ENCODE data around the gene ADORA3. TPM values are rescaled to one million over a fixed set of nuclear protein-coding genes. Genes with fewer than 3 reads are reported as not detected.

Gene ADORA3
- total RNA-seq, 4 donors from 2014 or later: 5.3 to 17.5 (median 9.9) TPM

DNA sequence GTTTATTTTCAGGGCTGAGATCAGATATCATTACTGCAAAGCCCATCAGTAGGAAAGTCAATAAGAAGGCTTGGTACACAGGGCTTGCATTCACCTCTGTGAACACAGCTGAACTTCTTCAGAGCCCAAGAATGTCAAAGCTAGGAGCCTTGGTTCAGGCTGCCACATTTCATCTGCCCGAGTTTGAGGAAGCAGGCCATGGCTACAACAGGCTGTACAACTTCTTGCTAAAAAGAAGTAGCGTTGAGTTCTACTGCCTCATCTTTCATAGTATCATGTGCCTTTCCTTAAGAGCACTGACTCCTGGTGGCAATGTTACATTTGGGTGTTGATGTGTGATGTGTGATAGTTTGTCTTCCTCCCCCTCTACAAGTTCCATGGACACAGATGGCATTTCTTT, 19.6 kb downstream of the ADORA3 start:
- Histone ChIP-seq H3K36me3 (no peaks in the 10 kb centered on the region), H3K27ac (no peak overlapping the region), H3K9me3 (no peaks in the 10 kb centered on the region), H3K4me1 (peaks cover 0 to 13% (median 0%) of the 10 kb centered on the region in 4 donors), H3K4me3 (no peak overlapping the region), H3K27me3 (no peaks in the 10 kb centered on the region)
- no peak for DNase-seq (ENCODE audit: low spot score in 2 of 2)
- TF ChIP-seq POLR2A (IDR thresholded peaks at IDR 0.05) (no peak), EP300 (IDR thresholded peaks at IDR 0.05) (no peak), CTCF (IDR thresholded peaks at IDR 0.05) (no peak)
- WGBS, 2 donors: 76 to 93% methylated on average over 2 of the region's 2 CpGs

- Histone ChIP-seq H3K9me3 (no peaks in the 10 kb centered on the region), H3K36me3 (peaks cover 0 to 2% (median 0%) of the 10 kb centered on the region in 3 donors), H3K27me3 (no peaks in the 10 kb centered on the region), H3K4me1 (peaks cover 0 to 13% (median 0%) of the 10 kb centered on the region in 4 donors), H3K27ac (no peak overlapping the region), H3K4me3 (no peak overlapping the region)
- TF ChIP-seq EP300 (IDR thresholded peaks at IDR 0.05) (no peak), POLR2A (IDR thresholded peaks at IDR 0.05) (no peak), CTCF (IDR thresholded peaks at IDR 0.05) (no peak)
- 68 to 73% methylated on average over 3 of the region's 3 CpGs for WGBS, 2 donors
- DNase-seq (ENCODE audit: low spot score in 2 of 2): no peak
These were observed 20.3 kb downstream of the ADORA3 start for GRCh38 chr1:111483166-111483565.

DNA sequence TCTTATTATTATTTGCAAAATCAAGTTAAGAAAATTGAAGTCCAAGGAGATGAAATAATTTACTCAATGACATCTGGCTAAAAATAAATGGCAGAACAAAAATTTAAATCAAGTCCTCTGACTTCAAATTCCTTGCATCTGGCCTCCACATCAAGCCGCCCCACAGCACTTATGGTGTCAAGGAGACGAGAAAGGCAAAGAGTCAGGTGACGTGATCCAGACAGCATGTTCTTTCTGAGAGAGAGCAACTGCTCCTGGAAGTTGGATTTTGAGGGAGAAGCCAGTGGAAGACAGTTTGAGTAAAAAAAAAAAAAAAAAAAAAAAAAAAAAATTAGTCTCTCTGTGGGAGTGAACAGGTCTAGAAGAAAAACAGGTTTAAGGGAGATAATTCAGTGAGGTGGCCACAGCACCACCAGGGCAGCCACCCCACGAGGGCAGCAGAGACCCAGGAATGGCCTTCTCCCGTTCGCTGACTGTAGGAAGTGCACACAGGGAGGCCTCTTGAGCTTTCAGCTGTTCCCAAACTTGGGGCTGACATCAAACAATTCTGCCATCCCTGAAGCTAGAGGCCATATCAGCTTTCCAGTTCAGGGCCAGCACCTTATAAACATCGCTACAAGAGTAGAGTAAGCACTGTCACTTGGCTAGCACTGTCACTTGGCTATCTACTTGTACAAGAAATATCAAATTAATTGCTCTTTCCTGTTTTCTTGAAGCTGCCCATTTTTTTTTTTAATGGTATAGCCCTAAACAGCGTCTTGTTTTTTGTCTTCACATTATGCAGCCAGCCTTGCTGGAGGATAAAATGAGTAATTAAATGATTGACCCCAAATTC, 21.8 kb downstream of the ADORA3 start:
- Histone ChIP-seq H3K36me3 (peaks cover 0 to 15% (median 0%) of the 10 kb centered on the region in 3 donors), H3K4me1 (peaks cover 0 to 14% (median 4%) of the 10 kb centered on the region in 4 donors), H3K9me3 (no peaks in the 10 kb centered on the region), H3K4me3 (no peak overlapping the region), H3K27ac (no peak overlapping the region), H3K27me3 (no peaks in the 10 kb centered on the region)
- peak; percentile 57 to 79 for DNase-seq (ENCODE audit: low spot score in 2 of 2)
- 32 to 47% methylated on average over 8 of the region's 8 CpGs for WGBS, 2 donors
- TF ChIP-seq POLR2A (IDR thresholded peaks at IDR 0.05) (no peak), EP300 (IDR thresholded peaks at IDR 0.05) (peak in 1 of 2 donors; percentile 42), CTCF (IDR thresholded peaks at IDR 0.05) (peak; percentile 68 to 88 (median 69))

DNA sequence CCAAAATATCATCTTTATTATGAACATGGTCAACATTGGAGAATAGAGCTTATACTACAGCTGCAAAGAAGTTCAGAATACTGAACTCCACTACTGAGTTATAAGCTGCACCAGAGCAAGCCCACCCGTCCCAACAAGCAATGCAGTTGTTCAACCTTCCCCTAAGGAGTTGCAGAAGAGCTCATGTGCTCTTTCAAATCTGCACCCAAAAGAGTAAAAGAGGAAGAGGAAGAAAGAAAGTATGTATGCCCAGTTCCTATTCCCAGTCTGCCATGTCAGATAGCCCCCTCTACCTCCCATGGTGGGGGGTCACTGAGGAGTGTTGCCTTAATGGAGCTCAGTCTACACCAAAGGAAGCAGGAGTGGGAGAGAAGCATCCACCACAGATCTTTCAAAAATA, 22.8 kb downstream of the ADORA3 start:
- DNase-seq (ENCODE audit: low spot score in 2 of 2): no peak
- no peak overlapping the region for H3K27ac ChIP-seq
- TF ChIP-seq POLR2A (IDR thresholded peaks at IDR 0.05) (no peak), EP300 (IDR thresholded peaks at IDR 0.05) (no peak), CTCF (IDR thresholded peaks at IDR 0.05) (no peak)
- no peaks in the 10 kb centered on the region for H3K9me3 ChIP-seq
- no peaks in the 10 kb centered on the region for H3K27me3 ChIP-seq
- no peak overlapping the region for H3K4me3 ChIP-seq
- H3K4me1 ChIP-seq: peaks cover 0 to 20% (median 4%) of the 10 kb centered on the region in 4 donors
- WGBS, 2 donors: 52 to 65% methylated on average over 1 of the region's 1 CpG
- H3K36me3 ChIP-seq: peaks cover 0 to 16% (median 0%) of the 10 kb centered on the region in 3 donors

GRCh38 chr1:111476761-111477309, 26.6 kb downstream of the ADORA3 start:
- TF ChIP-seq POLR2A (IDR thresholded peaks at IDR 0.05) (no peak), CTCF (IDR thresholded peaks at IDR 0.05) (no peak), EP300 (IDR thresholded peaks at IDR 0.05) (no peak)
- peaks cover 0 to 24% (median 0%) of the 10 kb centered on the region in 3 donors for H3K36me3 ChIP-seq
- no peaks in the 10 kb centered on the region for H3K9me3 ChIP-seq
- no peak for DNase-seq (ENCODE audit: low spot score in 2 of 2)
- H3K4me1 ChIP-seq: peaks cover 0 to 16% (median 7%) of the 10 kb centered on the region in 4 donors
- H3K27me3 ChIP-seq: no peaks in the 10 kb centered on the region
- 50 to 66% methylated on average over 2 of the region's 2 CpGs for WGBS, 2 donors
- no peak overlapping the region for H3K4me3 ChIP-seq
- H3K27ac ChIP-seq: peak overlapping the region in 3 of 4 donors; percentile 43 to 71 (median 59)
